Measurements from ENCODE around the gene PIP4K2A.

Gene PIP4K2A

GRCh38 chr10:22489975-22490374 lies 224.4 kb downstream of the PIP4K2A start:
- no peak for DNase-seq (ENCODE audit: low read depth in 2 of 3, low spot score in 1 of 3)

DNA sequence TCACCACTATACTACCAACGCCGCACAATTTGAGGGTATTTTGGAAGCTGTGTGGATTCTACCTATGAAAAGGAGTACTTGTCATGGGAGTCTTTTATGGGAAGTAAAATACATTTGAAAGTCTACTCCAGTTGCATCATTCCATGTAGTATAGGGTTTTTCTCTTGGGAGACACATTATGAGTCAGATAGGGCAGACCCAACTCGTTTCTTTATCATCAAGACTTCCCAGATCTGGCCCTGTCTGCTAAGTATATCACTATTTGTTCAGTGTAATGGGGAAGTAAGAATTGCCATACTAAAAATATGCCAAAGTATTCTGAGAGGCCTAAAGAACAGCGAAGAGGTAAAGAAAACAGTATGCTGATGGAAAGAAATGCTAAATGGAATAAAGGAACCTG lies 224.9 kb downstream of the PIP4K2A start:
- DNase-seq (ENCODE audit: low read depth in 2 of 3, low spot score in 1 of 3), result no peak

DNA sequence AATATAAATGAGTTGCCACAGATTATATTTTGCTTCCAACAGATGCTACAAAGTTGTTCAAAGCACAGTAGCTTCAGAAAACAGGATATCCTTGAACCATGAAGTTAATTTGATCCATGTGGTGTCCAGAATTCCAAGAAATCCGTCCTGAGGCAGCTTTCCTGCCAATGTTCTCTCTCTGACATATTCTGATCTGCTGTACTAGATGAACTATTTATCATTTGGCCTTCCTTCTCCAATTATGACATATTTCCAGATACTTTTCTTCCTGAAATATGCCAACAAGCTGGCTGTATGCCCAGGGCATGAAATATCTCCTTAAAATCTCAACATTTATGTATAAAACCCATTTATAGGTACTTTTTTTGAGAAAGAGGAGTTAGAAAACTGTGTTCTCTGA lies 227.9 kb downstream of the PIP4K2A start:
- DNase-seq (ENCODE audit: low read depth in 2 of 3, low spot score in 1 of 3), result no peak
